GM18507 (cell line): Measurements from ENCODE around the gene KCTD8.
"Not testable (repeated sequence)": the region's sequence is repeated elsewhere in the genome, so short reads cannot be mapped to it uniquely, and the experiment has no call there.

Experiments used
- DNase-seq: peaks from one replicate; pipeline ENCODE4 v3.0.0; 2011; ENCODE audit warnings: low read depth; ENCODE audit not compliant: insufficient read length; ENCODE audit errors: extremely low spot score
- FAIRE-seq: peaks from 2 replicates; lab custom pipeline; 2011; peaks lifted over from hg19 to GRCh38; lab: Jason Lieb, UNC

Gene KCTD8

GRCh38 chr4:44181491-44182349 lies 266.9 kb downstream of the KCTD8 start:
- FAIRE-seq, DNase-seq: not testable (repeated sequence)

GRCh38 chr4:44167766-44168165 lies 280.8 kb downstream of the KCTD8 start:
- FAIRE-seq, DNase-seq: not testable (repeated sequence)

- no peak for DNase-seq
- no peak for FAIRE-seq
Measured at GRCh38 chr4:44165938-44166337, 282.7 kb downstream of the KCTD8 start.

- FAIRE-seq (no peak), DNase-seq (no peak)
Measured at GRCh38 chr4:44162538-44163270, 285.9 kb downstream of the KCTD8 start.

- no peak for DNase-seq
- FAIRE-seq = no peak
Measured at GRCh38 chr4:44161756-44162155, 286.9 kb downstream of the KCTD8 start.

- no peak for FAIRE-seq
- no peak for DNase-seq
Measured at GRCh38 chr4:44160776-44161367, 287.7 kb downstream of the KCTD8 start.

GRCh38 chr4:44159991-44160390 lies 288.6 kb downstream of the KCTD8 start:
- FAIRE-seq (no peak), DNase-seq (no peak)

GRCh38 chr4:44157611-44158277 lies 290.9 kb downstream of the KCTD8 start:
- FAIRE-seq = no peak
- no peak for DNase-seq

GRCh38 chr4:44150091-44150576 lies 298.5 kb downstream of the KCTD8 start:
- FAIRE-seq (no peak), DNase-seq (no peak)

GRCh38 chr4:44149282-44149681 lies 299.3 kb downstream of the KCTD8 start:
- DNase-seq (no peak), FAIRE-seq (no peak)

- FAIRE-seq = no peak
- no peak for DNase-seq
Measured at GRCh38 chr4:44147571-44148075, 301.0 kb downstream of the KCTD8 start.

- DNase-seq (no peak), FAIRE-seq (no peak)
Measured at GRCh38 chr4:44146516-44146915, 302.1 kb downstream of the KCTD8 start.

GRCh38 chr4:44145868-44146267 lies 302.7 kb downstream of the KCTD8 start:
- DNase-seq (no peak), FAIRE-seq (no peak)

- FAIRE-seq (no peak), DNase-seq (no peak)
Measured at GRCh38 chr4:44132526-44132925, 316.1 kb downstream of the KCTD8 start.
